Panc1 (cell line): ENCODE results near the gene RNASE2.

Experiments used
- POLR2AphosphoS5 ChIP-seq: IDR thresholded peaks from 2 replicates; pipeline ENCODE4 v1.6.1; 2012; ENCODE audit warnings: mild to moderate bottlenecking, low read depth, low read length, moderate library complexity
- SIN3A ChIP-seq: IDR thresholded peaks from 2 replicates; pipeline ENCODE4 v1.6.1; 2012; ENCODE audit warnings: low read depth, mild to moderate bottlenecking, low read length, moderate library complexity, borderline replicate concordance; ENCODE audit not compliant: insufficient read depth
- TCF7L2 ChIP-seq: IDR thresholded peaks from 2 replicates; pipeline ENCODE4 v1.6.1; 2011; ENCODE audit warnings: mild to moderate bottlenecking, low read depth, low read length, inconsistent platforms
- TF ChIP-seq, protein P1 (sequence below): fragments of 450-650 bp; IDR thresholded peaks from 2 replicates; pipeline ENCODE4 v1.5.1; 2017; ENCODE audit warnings: mild to moderate bottlenecking
- TF ChIP-seq, protein P2 (sequence below), 2 experiments: IDR thresholded peaks; 2 replicates each; pipeline ENCODE4 v1.6.1; 2011 to 2012; ENCODE audit warnings: low read depth in 2 of 2, control low read depth in 1 of 2, low read length in 1 of 2, mild to moderate bottlenecking in 1 of 2, moderate library complexity in 1 of 2; ENCODE audit not compliant: insufficient read depth in 1 of 2

DNA sequence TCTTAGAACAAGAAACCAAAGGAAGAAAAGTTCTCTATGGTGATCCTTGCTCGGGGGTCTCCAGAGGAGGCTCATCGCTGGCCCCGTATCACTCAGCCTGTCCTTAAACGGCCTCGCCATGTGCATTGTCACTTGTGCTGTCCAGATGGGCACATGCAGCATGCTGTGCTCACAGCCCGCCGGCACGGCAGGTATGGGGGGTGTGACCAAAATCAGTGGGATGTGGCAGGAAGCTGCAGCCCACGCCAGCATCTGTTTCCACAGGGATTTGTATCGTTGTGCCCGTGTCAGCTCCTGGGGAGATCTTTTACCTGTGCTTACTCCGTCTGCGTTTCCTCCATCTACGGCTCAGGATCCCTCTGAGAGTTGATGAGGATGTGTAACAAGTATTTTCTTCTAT, 41.2 kb downstream of the RNASE2 start:
- TF ChIP-seq, protein P1, sequence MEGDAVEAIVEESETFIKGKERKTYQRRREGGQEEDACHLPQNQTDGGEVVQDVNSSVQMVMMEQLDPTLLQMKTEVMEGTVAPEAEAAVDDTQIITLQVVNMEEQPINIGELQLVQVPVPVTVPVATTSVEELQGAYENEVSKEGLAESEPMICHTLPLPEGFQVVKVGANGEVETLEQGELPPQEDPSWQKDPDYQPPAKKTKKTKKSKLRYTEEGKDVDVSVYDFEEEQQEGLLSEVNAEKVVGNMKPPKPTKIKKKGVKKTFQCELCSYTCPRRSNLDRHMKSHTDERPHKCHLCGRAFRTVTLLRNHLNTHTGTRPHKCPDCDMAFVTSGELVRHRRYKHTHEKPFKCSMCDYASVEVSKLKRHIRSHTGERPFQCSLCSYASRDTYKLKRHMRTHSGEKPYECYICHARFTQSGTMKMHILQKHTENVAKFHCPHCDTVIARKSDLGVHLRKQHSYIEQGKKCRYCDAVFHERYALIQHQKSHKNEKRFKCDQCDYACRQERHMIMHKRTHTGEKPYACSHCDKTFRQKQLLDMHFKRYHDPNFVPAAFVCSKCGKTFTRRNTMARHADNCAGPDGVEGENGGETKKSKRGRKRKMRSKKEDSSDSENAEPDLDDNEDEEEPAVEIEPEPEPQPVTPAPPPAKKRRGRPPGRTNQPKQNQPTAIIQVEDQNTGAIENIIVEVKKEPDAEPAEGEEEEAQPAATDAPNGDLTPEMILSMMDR: no peak
- TF ChIP-seq, protein P2, sequence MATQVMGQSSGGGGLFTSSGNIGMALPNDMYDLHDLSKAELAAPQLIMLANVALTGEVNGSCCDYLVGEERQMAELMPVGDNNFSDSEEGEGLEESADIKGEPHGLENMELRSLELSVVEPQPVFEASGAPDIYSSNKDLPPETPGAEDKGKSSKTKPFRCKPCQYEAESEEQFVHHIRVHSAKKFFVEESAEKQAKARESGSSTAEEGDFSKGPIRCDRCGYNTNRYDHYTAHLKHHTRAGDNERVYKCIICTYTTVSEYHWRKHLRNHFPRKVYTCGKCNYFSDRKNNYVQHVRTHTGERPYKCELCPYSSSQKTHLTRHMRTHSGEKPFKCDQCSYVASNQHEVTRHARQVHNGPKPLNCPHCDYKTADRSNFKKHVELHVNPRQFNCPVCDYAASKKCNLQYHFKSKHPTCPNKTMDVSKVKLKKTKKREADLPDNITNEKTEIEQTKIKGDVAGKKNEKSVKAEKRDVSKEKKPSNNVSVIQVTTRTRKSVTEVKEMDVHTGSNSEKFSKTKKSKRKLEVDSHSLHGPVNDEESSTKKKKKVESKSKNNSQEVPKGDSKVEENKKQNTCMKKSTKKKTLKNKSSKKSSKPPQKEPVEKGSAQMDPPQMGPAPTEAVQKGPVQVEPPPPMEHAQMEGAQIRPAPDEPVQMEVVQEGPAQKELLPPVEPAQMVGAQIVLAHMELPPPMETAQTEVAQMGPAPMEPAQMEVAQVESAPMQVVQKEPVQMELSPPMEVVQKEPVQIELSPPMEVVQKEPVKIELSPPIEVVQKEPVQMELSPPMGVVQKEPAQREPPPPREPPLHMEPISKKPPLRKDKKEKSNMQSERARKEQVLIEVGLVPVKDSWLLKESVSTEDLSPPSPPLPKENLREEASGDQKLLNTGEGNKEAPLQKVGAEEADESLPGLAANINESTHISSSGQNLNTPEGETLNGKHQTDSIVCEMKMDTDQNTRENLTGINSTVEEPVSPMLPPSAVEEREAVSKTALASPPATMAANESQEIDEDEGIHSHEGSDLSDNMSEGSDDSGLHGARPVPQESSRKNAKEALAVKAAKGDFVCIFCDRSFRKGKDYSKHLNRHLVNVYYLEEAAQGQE (IDR thresholded peaks at IDR 0.05; ENCODE audit: insufficient read depth in 1 of 2, low read depth in 2 of 2, low read length in 1 of 2): no peak
- TF ChIP-seq POLR2AphosphoS5 (no peak), SIN3A (no peak), TCF7L2 (no peak)
